Activated B cell treated with CpG ODN at 0.5 μM for 24 hours (primary cell): Measurements from ENCODE around the gene CTNNB1. TPM values are rescaled to one million over a fixed set of nuclear protein-coding genes. Genes with fewer than 3 reads are reported as not detected.

Experiments
- ATAC-seq: fragments of 200-7000 bp; cut with Tn5 transposase; one replicate; pipeline ENCODE4 v1.10.0; 2021; ENCODE audit warnings: low read depth, mild to moderate bottlenecking, moderate library complexity
- CTCF ChIA-PET: fragments of 350-600 bp; sonication (Branson Sonifier 250); formaldehyde crosslinking; loops from one replicate; lab custom pipeline; 2021; ENCODE audit warnings: antibody characterized with exemption; lab: Charles Lee
- POLR2A ChIA-PET: fragments of 350-600 bp; sonication (Branson Sonifier 250); formaldehyde crosslinking; loops from one replicate; lab custom pipeline; 2021; ENCODE audit warnings: antibody characterized with exemption; lab: Charles Lee
- DNase-seq: peaks from one replicate; pipeline ENCODE4 v3.0.0; 2022
- H3K27ac Mint-ChIP-seq: one replicate; pipeline ENCODE4 v1.8.0; 2020; ENCODE audit warnings: mixed read lengths
- H3K27me3 Mint-ChIP-seq: one replicate; pipeline ENCODE4 v1.8.0; 2021; ENCODE audit warnings: mixed read lengths
- H3K36me3 Mint-ChIP-seq: one replicate; pipeline ENCODE4 v1.8.0; 2021; ENCODE audit warnings: low read depth, mixed read lengths
- H3K4me1 Mint-ChIP-seq: one replicate; pipeline ENCODE4 v1.8.0; 2021; ENCODE audit warnings: mixed read lengths
- H3K4me3 Mint-ChIP-seq: one replicate; pipeline ENCODE4 v1.8.0; 2020; ENCODE audit warnings: mild to moderate bottlenecking, mixed read lengths
- H3K9me3 Mint-ChIP-seq: one replicate; pipeline ENCODE4 v1.8.0; 2020; ENCODE audit warnings: mixed read lengths
- intact Hi-C: fragments of 100-400 bp; cut with micrococcal nuclease; formaldehyde crosslinking; loops from one replicate; pipeline ENCODE4 v1.15.1; 2024
- total RNA-seq: library from RNA; stranded (reverse); gene quantifications from 2 replicates; pipeline ENCODE4 v1.2.3, GENCODE V29; 2022
- TF ChIP-seq, protein P1 (sequence below): fragments of 200-600 bp; IDR thresholded peaks from one replicate; pipeline ENCODE4 v1.8.0; 2022; ENCODE audit warnings: antibody characterized with exemption, mild to moderate bottlenecking

CTNNB1 gene
- total RNA-seq, 1 donor from 2014 or later: 164 TPM

DNA sequence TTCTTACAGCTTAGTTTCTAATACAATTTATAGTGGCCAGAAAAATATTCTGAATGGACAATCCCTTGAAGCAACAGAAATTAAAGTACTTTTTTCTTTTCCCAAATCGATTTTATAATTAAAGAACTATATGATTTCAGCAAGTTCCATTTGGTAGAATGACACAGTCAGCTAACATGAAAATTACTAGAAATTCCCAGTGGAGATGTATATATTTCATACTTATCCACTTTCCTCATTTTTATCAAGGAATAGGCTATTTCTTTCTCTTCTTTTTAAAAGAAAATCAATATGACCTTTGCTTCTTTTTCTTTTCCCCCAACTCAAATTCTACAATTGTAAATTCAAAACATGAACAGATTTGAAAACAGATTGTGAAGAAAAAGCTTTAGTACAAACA lies 6.4 kb upstream of the CTNNB1 start:
- Mint-ChIP-seq H3K27me3 (peaks cover 7% of the 10 kb centered on the region), H3K36me3 (no peaks in the 10 kb centered on the region), H3K27ac (no peak overlapping the region), H3K9me3 (no peaks in the 10 kb centered on the region), H3K4me1 (peaks cover 16% of the 10 kb centered on the region), H3K4me3 (no peak overlapping the region)
- intact Hi-C loops: no loop called here
- POLR2A ChIA-PET: no interaction called here
- ATAC-seq (no peak), DNase-seq (no peak)
- TF ChIP-seq, protein P1, sequence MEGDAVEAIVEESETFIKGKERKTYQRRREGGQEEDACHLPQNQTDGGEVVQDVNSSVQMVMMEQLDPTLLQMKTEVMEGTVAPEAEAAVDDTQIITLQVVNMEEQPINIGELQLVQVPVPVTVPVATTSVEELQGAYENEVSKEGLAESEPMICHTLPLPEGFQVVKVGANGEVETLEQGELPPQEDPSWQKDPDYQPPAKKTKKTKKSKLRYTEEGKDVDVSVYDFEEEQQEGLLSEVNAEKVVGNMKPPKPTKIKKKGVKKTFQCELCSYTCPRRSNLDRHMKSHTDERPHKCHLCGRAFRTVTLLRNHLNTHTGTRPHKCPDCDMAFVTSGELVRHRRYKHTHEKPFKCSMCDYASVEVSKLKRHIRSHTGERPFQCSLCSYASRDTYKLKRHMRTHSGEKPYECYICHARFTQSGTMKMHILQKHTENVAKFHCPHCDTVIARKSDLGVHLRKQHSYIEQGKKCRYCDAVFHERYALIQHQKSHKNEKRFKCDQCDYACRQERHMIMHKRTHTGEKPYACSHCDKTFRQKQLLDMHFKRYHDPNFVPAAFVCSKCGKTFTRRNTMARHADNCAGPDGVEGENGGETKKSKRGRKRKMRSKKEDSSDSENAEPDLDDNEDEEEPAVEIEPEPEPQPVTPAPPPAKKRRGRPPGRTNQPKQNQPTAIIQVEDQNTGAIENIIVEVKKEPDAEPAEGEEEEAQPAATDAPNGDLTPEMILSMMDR: no peak
- CTCF ChIA-PET: no interaction called here

DNA sequence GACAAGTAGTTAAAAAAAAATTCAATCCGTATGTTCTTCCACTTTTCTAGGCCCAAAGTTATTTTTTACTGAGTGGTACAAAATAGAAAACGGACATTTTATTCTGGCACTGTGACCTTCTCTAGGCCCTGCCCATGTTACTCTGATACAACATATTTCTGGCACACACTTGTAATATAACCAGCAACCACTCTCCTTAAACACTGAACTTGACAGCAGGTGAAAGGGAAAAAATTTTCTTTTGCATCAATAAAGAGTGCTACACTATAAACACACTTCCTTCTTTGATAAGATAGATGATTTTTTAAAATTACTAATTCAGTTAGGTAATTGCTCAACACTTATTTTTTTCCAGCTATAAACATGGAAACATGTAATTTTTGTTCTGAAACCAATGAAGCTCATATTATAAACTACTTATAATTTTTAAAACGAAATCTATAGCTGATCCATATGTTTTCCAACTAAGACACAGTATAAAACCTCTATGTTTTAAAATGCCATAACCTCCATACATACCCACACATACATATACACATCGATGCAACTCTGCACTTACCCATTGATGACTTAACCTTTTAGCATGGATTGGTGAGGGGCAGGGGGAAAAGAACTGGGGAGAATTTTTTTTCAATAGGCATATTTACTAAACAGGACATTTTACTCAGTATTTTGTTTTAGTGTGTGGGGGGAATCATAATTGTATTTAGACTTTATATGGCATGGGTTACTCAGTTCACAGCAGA lies 5.3 kb upstream of the CTNNB1 start:
- no peak for DNase-seq
- Mint-ChIP-seq H3K36me3 (peaks cover 3% of the 10 kb centered on the region), H3K4me3 (no peak overlapping the region), H3K27me3 (peaks cover 7% of the 10 kb centered on the region), H3K27ac (no peak overlapping the region), H3K4me1 (peaks cover 16% of the 10 kb centered on the region), H3K9me3 (no peaks in the 10 kb centered on the region)
- intact Hi-C loops: no loop called here
- TF ChIP-seq, protein P1: no peak
- CTCF ChIA-PET: no interaction called here
- POLR2A ChIA-PET: no interaction called here
- ATAC-seq: no peak

DNA sequence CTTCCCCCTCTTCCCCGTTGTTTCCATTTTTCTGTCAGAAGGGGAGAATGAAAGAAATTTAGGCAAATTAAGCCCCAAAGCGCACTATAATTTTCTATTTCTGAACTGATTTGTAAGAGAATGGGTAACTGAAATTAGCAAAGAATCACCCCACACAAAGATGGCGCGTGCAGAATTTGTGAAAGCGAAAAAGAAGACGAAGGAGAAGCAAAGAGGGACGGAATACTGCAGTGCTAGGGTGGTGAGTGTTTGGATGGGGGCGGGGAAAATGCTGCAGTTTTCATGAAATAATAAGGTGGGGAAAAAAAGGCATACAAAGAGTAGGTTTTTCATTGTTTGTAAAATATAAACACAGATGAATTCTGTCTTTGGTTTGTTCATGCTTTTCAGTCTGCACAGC lies 4.6 kb upstream of the CTNNB1 start:
- ChIA-PET POLR2A (no interaction called here), CTCF (no interaction called here)
- TF ChIP-seq, protein P1: no peak
- intact Hi-C loops: loop anchor here (5.0 kb wide), 1 partner anchor 742 kb away; no protein-coding TSS in a partner anchor
- Mint-ChIP-seq H3K27ac (no peak overlapping the region), H3K4me1 (peaks cover 12% of the 10 kb centered on the region), H3K9me3 (no peaks in the 10 kb centered on the region), H3K36me3 (peaks cover 5% of the 10 kb centered on the region), H3K4me3 (no peak overlapping the region), H3K27me3 (peaks cover 6% of the 10 kb centered on the region)
- no peak for DNase-seq
- ATAC-seq: no peak

DNA sequence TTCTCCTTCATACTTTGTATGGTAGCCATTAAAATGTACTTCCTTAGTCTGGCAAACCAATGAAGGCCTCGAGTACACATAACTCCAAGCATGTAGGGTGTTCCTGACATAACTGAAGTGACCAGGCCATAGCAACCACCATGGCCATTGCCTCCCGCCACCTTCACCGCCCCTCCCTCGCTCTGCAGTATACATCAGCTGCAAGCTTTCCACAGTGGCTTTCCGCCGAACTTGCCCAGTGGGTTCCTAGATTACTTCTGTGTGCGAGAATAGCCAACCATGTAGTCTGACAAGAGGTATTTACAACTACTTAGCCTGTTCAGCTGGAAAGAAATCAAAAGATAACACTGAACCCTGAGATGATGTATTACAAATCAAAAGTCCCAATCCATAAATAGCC lies 3.4 kb upstream of the CTNNB1 start:
- H3K27me3 Mint-ChIP-seq: peaks cover 4% of the 10 kb centered on the region
- peaks cover 8% of the 10 kb centered on the region for H3K4me1 Mint-ChIP-seq
- POLR2A ChIA-PET: interaction anchor here (0.7 to 1.2 kb wide), 3 partner anchors 8 to 723 kb away, joined by 5 to 8 read pairs (median 6); no protein-coding TSS in a partner anchor
- DNase-seq (no peak), ATAC-seq (no peak)
- no peaks in the 10 kb centered on the region for H3K9me3 Mint-ChIP-seq
- CTCF ChIA-PET: no interaction called here
- no peak overlapping the region for H3K4me3 Mint-ChIP-seq
- TF ChIP-seq, protein P1: no peak
- peaks cover 12% of the 10 kb centered on the region for H3K36me3 Mint-ChIP-seq
- H3K27ac Mint-ChIP-seq: no peak overlapping the region
- intact Hi-C loops: loop anchor here (5.0 kb wide), 1 partner anchor 744 kb away; no protein-coding TSS in a partner anchor
